Stomach (tissue), 4 donors: ENCODE results near the gene TALDO1.

Experiments used
- CTCF ChIP-seq, 7 experiments: fragments of 450-650 bp in 4 of 7; fragments of 200-600 bp in 3 of 7; sonication (generic) in 3 of 7; IDR thresholded peaks; one replicate each; pipeline ENCODE4 v1.5.1; 2016 to 2019; ENCODE audit warnings: antibody characterized with exemption in 7 of 7, control low read depth in 2 of 7, mild to moderate bottlenecking in 1 of 7
- POLR2AphosphoS5 ChIP-seq, 3 donors: sonication (generic); formaldehyde crosslinking; IDR thresholded peaks; one replicate each; pipeline ENCODE4 v1.6.1; 2016; ENCODE audit warnings: antibody characterized with exemption in 3 of 3

- no peak for TF ChIP-seq CTCF (IDR thresholded peaks at IDR 0.05)
- TF ChIP-seq POLR2AphosphoS5 (IDR thresholded peaks at IDR 0.05): no peak
Measured at GRCh38 chr11:771617-772204, 24.4 kb downstream of the TALDO1 start.
